ENCODE measurements around the gene SWSAP1.
"Not testable (repeated sequence)": the region's sequence is repeated elsewhere in the genome, so short reads cannot be mapped to it uniquely, and the experiment has no call there.

Gene SWSAP1

GRCh38 chr19:11345122-11345803, 29.2 kb upstream of the SWSAP1 start:
- Mint-ChIP-seq H3K27ac (peak overlapping the region; percentile 95), H3K4me1 (ENCODE audit: low read depth) (peaks cover 19% of the 10 kb centered on the region), H3K36me3 (ENCODE audit: low read depth) (peaks cover 6% of the 10 kb centered on the region), H3K9me3 (peaks cover 8% of the 10 kb centered on the region), H3K4me3 (peak overlapping the region; percentile 93), H3K27me3 (ENCODE audit: low read depth) (no peaks in the 10 kb centered on the region)

DNA sequence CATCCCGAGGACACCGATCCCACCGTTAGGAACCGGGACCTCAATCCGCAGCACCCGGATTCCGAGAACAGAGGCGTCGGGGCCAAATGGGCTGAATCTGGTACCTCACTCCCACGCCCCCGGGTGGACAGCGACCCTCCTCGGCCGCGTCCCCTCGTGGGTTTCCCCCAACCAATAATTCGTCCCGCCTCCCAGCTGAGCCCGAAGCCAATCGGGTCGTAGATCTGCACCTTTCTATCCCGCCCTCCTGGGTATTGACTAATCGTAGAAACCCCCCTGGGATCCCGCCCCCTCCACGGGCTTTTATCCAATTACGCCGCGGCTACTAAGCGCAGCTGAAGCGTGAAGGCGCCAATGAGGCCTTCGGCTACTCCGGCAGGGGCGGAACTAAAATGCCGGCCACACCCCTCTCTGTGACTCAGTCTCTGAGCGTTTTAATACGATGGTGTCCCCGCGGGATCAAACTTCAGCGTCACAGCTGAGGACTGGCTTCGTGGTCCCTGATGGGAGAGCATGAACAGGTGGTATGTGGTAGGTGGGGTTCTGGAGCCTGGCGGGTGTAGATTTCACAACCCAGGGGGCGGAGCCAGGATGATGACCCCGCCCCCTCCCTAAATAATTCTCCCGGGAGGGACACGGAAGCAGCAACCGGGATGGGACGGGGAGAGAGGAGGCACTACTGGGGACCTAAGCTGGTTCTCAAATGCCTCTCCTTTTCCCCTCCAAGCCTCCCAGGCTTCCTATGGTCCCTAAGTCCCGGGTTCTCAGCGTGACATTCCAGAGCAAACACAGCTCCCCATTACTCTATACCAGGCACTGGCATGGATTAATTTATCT, 28.1 kb upstream of the SWSAP1 start, which contains the start of the genes CCDC159 and TMEM205:
CCDC159 (plus strand) TSS at position 416 of the 837 bp plus-strand sequence; CDS start at position 504, 88 bp downstream.
TMEM205 (minus strand) TSS at position 165 of the 837 bp plus-strand sequence. CDS start 649 bp downstream, outside the sequence.
- Mint-ChIP-seq H3K36me3 (ENCODE audit: low read depth) (peaks cover 6% of the 10 kb centered on the region), H3K9me3 (peaks cover 8% of the 10 kb centered on the region), H3K4me3 (peak within 1 kb of the TSS; percentile 93), H3K27ac (peak within 1 kb of the TSS; percentile 95), H3K27me3 (ENCODE audit: low read depth) (no peaks in the 10 kb centered on the region), H3K4me1 (ENCODE audit: low read depth) (peaks cover 19% of the 10 kb centered on the region)

- H3K27me3 Mint-ChIP-seq (ENCODE audit: low read depth): no peaks in the 10 kb centered on the region
- peak overlapping the region; percentile 93 for H3K4me3 Mint-ChIP-seq
- no peak overlapping the region for H3K27ac Mint-ChIP-seq
- peaks cover 19% of the 10 kb centered on the region for H3K4me1 Mint-ChIP-seq (ENCODE audit: low read depth)
- H3K36me3 Mint-ChIP-seq (ENCODE audit: low read depth): peaks cover 2% of the 10 kb centered on the region
- H3K9me3 Mint-ChIP-seq: peaks cover 8% of the 10 kb centered on the region
Measured at GRCh38 chr19:11347546-11348039, 26.9 kb upstream of the SWSAP1 start.

DNA sequence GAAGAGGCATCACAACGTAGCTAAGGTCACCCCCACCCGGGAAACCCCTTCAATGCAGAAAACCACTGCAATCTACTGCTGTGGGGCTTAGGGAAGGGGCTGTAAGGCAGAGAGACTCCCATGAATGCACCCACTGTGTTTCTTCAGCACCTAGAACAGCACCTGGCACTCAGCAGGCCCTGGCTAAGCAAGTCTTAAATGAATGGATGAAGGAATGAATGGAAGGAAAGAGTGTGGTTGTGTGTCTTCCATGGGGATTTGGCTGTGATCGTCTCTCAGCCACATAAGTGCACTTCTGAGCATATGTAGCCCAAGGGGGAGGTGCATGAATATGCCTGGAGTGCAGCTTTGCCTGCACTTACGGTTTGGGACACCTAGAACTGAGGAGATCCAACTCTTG, 25.3 kb upstream of the SWSAP1 start:
- Mint-ChIP-seq H3K4me3 (no peak overlapping the region), H3K4me1 (ENCODE audit: low read depth) (peaks cover 19% of the 10 kb centered on the region), H3K27ac (no peak overlapping the region)

DNA sequence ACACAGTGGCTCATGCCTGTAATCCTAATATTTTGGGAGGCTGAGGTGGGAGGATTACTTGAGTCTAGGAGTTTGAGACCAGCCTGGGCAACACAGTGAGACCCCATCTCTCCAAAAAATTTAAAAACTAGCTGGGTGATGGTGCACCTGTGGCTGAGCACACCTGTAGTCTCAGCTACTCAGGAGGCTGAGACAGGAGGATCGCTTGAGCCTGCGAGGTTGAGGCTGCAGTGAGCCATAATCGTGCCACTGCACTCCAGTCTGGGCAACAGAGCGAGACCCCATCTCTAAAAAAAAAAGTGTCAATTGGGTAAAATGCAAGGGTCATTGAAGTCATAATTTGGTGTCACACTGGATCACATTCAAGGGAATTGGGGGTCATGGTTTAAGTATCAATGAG, 20.4 kb upstream of the SWSAP1 start:
- not testable (repeated sequence) for H3K4me1 Mint-ChIP-seq (ENCODE audit: low read depth); H3K36me3 Mint-ChIP-seq (ENCODE audit: low read depth); H3K9me3 Mint-ChIP-seq; H3K27ac Mint-ChIP-seq; H3K4me3 Mint-ChIP-seq
- peaks cover 11% of the 10 kb centered on the region for H3K27me3 Mint-ChIP-seq (ENCODE audit: low read depth)

More for the DNA sequence above, 25.3 kb upstream of the SWSAP1 start:
- H3K27me3 Mint-ChIP-seq (ENCODE audit: low read depth): no peaks in the 10 kb centered on the region
- H3K36me3 Mint-ChIP-seq (ENCODE audit: low read depth): peaks cover 1% of the 10 kb centered on the region
- H3K9me3 Mint-ChIP-seq: peaks cover 8% of the 10 kb centered on the region

- Mint-ChIP-seq H3K4me1 (ENCODE audit: low read depth) (peaks cover 8% of the 10 kb centered on the region), H3K9me3 (no peaks in the 10 kb centered on the region), H3K27me3 (ENCODE audit: low read depth) (peaks cover 11% of the 10 kb centered on the region), H3K4me3 (peak within 1 kb of the TSS; percentile 79), H3K27ac (peak within 1 kb of the TSS; percentile 66), H3K36me3 (ENCODE audit: low read depth) (no peaks in the 10 kb centered on the region)
Measured at GRCh38 chr19:11355160-11356073, 19.0 kb upstream of the SWSAP1 start, which contains the start of gene PLPPR2. PLPPR2 (plus strand) TSS chr19:11355432; CDS start chr19:11357674, 2,242 bp downstream.

GRCh38 chr19:11356074-11356397, 18.4 kb upstream of the SWSAP1 start:
- Mint-ChIP-seq H3K27ac (peak overlapping the region; percentile 66), H3K36me3 (ENCODE audit: low read depth) (no peaks in the 10 kb centered on the region), H3K4me1 (ENCODE audit: low read depth) (peaks cover 8% of the 10 kb centered on the region), H3K9me3 (no peaks in the 10 kb centered on the region), H3K27me3 (ENCODE audit: low read depth) (peaks cover 11% of the 10 kb centered on the region), H3K4me3 (peak overlapping the region; percentile 79)

DNA sequence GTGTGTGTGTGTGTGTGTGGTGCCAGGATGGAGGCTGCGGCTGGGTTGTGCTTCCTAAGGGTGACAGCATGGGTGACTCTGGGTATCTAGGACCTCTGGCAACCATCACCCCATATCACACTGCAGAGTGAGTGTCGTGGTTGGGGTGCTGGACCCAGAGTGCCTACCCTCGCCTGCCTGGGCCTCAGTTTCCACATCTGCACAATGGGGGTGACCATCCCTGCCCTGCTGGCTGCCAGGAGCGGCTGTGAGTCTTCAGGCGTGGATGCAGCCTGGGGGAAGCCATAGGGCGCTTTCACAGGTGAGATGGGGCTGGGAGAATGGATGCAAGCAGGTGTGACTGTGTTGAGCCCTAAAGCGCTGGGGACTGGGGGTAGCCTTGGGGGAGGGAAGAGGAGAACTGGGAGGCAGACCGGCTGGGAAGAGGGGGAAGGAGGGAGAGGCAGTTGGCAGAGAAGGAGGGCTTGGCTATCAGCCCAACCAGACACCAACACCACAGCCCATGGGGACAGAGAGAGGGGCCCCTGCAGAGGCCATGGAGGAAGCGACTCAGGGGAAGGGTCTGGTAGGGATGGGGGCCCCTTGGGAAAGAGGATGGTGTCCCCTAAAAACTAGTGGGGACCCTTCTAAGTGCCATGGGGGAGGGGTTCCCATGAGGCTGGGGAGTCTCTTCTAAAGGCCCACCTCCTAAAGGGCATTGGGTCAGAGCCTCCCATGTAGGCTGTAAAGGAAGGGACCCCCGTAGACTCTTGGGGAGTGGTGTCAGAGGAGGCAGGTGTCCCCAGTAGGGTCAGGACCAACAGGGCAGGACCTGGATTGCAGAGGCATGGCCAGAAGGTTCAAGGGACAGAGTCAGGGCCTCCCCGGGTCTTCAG, 17.6 kb upstream of the SWSAP1 start:
- Mint-ChIP-seq H3K27me3 (ENCODE audit: low read depth) (peaks cover 11% of the 10 kb centered on the region), H3K9me3 (no peaks in the 10 kb centered on the region), H3K4me1 (ENCODE audit: low read depth) (peaks cover 8% of the 10 kb centered on the region), H3K27ac (no peak overlapping the region), H3K4me3 (peak overlapping the region; percentile 79), H3K36me3 (ENCODE audit: low read depth) (no peaks in the 10 kb centered on the region)

DNA sequence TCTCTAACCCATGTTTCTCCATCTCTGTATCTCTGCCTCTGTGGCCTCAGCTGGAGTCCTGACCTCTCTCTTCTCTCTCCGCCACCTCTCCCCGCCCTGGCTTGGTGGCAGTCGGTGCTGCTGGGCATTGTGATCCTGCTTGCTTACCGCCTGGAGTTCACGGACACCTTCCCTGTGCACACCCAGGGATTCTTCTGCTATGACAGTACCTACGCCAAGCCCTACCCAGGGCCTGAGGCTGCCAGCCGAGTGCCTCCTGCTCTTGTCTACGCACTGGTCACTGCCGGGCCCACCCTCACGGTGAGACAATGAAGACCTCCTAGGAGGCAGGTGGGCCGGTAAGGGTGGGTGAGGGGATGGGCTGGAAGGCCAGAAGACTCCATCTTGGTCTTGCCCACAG, 15.0 kb upstream of the SWSAP1 start:
- no peak overlapping the region for H3K27ac Mint-ChIP-seq
- H3K4me1 Mint-ChIP-seq (ENCODE audit: low read depth): peaks cover 8% of the 10 kb centered on the region
- H3K36me3 Mint-ChIP-seq (ENCODE audit: low read depth): no peaks in the 10 kb centered on the region
- H3K4me3 Mint-ChIP-seq: no peak overlapping the region
- H3K9me3 Mint-ChIP-seq: no peaks in the 10 kb centered on the region
- peaks cover 11% of the 10 kb centered on the region for H3K27me3 Mint-ChIP-seq (ENCODE audit: low read depth)

DNA sequence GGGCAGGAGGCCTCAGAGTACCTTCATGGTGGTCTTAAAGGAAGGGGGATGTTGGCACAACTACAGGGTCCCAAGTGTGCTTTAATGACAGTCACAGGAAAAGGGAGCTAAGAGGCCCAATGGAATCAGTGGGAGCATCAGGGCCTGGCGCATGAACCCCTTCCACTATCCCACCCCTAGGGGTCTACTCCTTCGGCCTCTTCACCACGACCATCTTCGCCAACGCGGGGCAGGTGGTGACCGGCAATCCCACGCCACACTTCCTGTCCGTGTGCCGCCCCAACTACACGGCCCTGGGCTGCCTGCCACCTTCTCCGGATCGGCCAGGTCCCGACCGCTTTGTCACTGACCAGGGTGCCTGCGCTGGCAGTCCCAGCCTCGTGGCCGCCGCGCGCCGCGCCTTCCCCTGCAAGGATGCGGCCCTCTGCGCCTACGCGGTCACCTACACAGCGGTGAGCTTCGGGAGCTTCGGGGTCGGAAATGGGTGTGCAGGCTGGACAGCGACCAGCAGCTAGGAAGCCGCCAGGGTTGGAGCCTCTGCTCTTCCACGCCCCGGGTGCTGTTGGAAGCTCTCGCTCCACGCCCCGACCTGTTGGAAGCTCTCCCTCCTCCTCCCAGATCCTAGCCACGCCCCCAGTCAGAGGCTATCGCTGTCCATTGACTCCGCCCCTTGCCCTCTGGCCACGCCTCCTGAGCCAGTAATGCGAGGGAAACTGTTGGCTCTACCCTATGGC, 13.3 kb upstream of the SWSAP1 start:
- H3K4me1 Mint-ChIP-seq (ENCODE audit: low read depth): peaks cover 2% of the 10 kb centered on the region
- no peaks in the 10 kb centered on the region for H3K9me3 Mint-ChIP-seq
- no peaks in the 10 kb centered on the region for H3K36me3 Mint-ChIP-seq (ENCODE audit: low read depth)
- H3K27me3 Mint-ChIP-seq (ENCODE audit: low read depth): peaks cover 4% of the 10 kb centered on the region
- H3K27ac Mint-ChIP-seq: no peak overlapping the region
- no peak overlapping the region for H3K4me3 Mint-ChIP-seq

- Mint-ChIP-seq H3K27ac (no peak overlapping the region), H3K4me1 (ENCODE audit: low read depth) (no peaks in the 10 kb centered on the region), H3K27me3 (ENCODE audit: low read depth) (no peaks in the 10 kb centered on the region), H3K4me3 (no peak overlapping the region), H3K36me3 (ENCODE audit: low read depth) (no peaks in the 10 kb centered on the region), H3K9me3 (no peaks in the 10 kb centered on the region)
Measured at GRCh38 chr19:11361771-11362731, 12.4 kb upstream of the SWSAP1 start.

DNA sequence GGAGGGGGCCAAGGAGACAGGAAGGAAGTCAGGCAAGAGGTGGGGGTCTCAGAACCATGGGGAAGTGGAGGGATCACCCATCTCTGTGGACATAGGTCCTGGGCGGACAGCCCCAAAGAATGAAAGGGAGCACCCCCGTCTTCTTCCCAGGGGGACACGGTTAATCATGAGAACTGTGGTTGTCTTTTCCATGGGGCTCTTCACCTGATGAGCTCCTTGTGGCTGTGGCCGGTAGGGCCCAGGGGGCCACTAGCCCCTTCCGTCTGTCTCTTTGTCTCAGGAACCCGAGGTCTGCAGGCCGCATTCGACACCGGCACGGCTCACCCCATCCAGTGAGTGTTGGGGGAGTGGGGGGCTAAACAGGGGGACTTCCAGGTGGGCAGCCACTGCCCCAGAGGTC, 10.6 kb upstream of the SWSAP1 start:
- no peaks in the 10 kb centered on the region for H3K36me3 Mint-ChIP-seq (ENCODE audit: low read depth)
- H3K9me3 Mint-ChIP-seq: no peaks in the 10 kb centered on the region
- no peaks in the 10 kb centered on the region for H3K4me1 Mint-ChIP-seq (ENCODE audit: low read depth)
- H3K27me3 Mint-ChIP-seq (ENCODE audit: low read depth): no peaks in the 10 kb centered on the region
- no peak overlapping the region for H3K27ac Mint-ChIP-seq
- H3K4me3 Mint-ChIP-seq: no peak overlapping the region
